Activated CD4-positive, alpha-beta T cell treated with anti-CD3 and anti-CD28 coated beads, Interleukin-2, amount 50 U/mL, for 4 hours (primary cell): ENCODE results near the gene CMIP.

Experiments used
- DNase-seq, 2 experiments: peaks; one replicate each; pipeline ENCODE4 v3.0.0-alpha.2; 2020

CMIP gene

DNA sequence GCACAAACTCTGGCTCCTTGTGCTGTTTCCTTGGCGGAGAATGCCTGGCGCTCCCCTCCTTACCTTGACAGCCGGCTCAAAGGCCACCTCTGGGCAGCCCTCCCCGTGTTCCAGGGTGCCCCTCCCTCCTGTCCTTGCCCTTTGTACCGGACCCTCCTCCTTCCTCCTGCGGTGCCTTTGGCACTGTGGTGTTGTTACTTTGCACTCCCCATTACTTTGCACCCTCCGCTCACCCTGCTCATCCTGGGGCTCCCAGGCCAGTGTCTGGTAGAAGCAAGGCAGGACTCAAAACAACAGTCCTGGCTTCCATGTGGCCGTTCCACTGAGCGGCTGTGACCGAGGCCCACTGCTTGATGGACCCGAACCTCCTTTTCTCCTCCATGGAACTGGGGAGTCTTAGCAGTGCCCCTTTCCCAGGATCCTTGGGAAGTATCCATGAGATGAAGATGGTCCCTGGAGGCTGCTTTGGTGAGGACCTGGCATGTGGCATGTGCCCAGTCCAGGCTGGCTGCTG, 147.8 kb downstream of the CMIP start:
- no peak for DNase-seq

DNA sequence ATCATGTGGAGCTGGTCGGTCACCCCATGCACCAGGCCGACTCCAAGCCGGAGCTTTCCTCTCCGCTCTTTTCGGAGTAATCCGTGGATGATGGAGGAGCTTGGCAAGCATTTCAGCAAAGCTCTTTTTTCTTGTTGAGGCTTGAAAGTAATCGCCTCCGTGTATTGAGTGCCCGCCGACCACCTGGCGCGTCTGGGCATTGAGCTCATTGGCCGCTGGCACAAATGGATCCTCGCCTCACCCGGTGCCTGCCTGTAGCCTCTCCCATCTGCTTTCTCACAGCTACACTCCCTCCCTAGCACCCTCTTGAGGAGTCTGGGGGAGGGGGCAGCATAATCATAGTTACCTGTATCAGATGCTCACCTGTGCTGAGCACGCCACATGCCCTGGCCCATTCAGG, 148.9 kb downstream of the CMIP start:
- DNase-seq = no peak

DNA sequence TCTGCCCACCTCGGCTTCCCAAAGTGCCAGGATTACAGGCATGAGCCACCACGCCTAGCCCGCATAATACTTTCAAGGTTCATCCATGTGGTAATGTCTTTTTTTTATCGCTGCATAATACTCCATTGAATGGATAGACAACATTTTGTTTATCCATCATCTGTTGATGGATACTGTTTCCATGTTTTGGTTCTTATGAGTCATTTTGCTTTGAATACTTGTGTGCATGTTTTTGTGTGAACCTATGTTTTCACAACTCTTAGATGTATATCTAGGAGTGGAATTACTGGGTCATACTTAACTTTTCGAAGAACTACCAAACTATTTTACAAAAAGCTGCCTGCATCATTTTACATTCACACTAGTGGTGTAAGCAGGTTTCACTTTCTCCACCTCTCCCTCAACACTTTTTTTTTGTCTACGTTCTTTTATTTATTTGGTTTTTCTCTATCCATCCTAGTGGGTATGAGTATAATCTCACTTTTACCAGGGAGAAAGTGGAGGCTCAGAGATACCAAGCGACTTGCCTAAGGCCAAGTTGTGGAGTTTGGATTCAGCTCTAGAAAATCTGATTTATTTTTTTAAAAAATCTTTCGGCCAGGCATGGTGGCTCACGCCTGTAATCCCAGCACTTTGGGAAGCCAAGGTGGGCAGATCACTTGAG, 151.2 kb downstream of the CMIP start:
- DNase-seq = no peak

GRCh38 chr16:81597079-81597658, 152.6 kb downstream of the CMIP start:
- DNase-seq = no peak

DNA sequence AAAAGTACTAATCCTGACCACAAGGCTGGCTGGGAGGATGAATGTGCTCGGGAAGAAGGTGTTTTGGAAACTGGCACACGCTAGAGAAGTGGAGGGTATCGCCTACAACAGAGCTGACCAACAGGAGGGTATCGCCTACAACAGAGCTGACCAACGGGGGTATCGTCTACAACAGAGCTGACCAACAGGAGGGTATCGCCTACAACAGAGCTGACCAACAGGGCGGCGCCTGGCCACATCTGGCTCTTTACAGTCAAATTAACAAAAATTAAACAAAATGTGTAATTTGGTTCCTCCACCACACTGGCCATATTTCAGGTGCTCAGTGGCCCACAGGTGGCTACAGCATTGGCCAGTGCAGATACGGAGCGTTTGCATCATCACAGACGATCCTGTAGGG, 153.5 kb downstream of the CMIP start:
- no peak for DNase-seq

DNA sequence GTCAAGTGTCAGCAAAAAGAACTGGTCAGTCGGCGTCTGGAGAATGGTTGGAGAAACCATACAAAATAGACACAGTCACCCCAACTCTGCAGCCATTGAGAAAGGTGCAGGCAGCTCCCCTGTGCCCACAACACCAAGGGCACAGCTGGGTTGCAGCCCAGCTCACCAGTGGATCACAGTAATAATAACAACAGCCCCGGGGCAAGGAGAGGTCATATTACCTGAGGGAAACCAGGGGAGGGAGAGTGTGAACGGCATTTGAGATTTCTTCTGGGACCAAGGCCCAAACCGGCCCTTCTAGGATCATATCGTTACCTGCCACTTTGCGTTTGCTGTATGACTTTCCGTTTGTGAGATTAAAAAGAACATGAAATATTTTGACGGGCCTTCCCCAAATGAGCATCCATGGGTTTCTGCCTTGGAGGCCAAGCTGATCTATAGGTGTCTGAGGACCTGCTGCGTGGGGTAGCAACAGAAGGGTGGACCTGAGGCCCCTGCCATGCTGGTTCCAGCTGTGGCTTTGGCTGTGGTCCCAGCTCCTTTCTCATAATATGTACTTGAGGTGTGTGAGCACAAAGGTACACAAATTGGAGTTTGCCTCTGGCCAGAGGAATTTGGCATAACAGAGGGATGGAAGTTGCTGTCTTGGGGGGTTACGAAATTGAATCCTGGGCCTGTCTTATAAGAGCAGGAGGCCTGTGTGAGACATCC, 154.6 kb downstream of the CMIP start:
- no peak for DNase-seq

DNA sequence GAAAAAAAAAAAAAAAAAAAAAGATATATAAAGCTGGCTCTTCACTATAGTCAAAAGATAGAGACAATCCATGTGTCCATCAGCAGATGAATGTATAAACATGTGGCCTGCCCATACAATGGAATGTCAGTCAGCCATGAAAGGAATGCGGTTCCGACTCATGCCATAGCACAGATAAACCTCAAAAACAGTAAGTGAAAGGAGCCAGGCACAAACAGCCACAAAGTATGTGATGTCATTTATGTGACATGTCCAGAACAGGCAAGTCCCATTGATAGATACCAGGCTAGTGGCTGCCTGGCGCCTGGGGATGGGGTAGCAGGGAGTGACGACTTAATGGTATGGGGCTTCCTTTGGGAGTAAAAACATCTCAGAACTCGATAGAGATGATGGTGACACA, 155.7 kb downstream of the CMIP start:
- no peak for DNase-seq

GRCh38 chr16:81601008-81601428, 156.4 kb downstream of the CMIP start:
- no peak for DNase-seq

DNA sequence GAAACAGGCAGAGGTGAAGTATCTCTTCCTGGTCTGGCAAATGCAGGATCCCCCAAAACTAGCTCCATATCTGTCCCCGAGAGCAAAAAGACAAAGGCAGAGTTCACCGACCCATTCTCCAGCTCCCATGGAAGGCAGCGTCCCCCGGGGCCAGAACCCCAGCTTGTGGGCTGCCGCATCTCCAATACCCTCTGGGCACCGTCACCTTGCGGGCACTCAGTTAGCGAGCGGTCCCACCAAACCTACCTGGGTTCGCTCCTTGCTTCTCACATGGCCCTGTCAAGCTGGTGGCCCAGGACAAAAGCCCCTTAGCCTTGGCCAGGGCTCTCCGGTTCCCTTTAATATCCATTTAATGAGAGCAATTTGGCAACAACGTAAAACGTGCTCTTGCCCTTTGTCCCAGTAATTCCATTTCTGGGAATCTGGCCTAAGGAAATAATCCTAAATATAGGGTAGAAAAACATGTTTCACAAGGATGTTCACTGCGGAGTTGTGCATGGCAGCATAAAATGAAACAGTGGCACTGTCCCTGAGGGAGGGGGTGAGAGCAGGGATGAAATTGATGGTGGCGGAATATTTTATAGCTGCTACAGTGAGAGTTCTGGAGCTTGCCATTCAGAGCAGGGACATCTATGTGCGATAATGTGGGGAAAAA, 157.1 kb downstream of the CMIP start:
- no peak for DNase-seq

DNA sequence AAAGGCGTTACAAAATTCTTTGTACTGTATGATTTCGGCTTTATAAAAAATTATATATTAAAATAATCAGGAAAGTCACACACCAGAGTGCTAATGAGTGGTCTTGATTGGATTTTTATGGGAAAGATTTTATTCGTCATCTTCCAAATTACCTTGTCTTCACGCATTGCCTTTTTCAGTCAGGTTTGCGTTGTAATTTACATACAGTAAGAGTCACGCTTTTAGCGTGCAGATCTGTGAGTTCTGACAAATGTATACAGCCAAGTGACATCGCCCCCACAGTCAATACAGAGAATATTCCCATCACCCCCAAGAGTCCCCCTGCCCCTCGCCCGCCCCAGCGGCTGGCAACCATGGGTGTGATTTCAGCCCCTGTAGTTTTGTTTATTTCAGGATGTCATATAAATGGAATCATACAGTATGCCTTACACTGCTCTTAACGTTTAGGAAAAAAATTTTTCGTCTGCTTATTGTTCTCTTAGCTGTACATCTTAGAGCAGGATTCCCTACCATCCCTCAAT, 157.7 kb downstream of the CMIP start:
- DNase-seq = no peak

- no peak for DNase-seq
Measured at GRCh38 chr16:81602792-81603191, 158.2 kb downstream of the CMIP start.

DNA sequence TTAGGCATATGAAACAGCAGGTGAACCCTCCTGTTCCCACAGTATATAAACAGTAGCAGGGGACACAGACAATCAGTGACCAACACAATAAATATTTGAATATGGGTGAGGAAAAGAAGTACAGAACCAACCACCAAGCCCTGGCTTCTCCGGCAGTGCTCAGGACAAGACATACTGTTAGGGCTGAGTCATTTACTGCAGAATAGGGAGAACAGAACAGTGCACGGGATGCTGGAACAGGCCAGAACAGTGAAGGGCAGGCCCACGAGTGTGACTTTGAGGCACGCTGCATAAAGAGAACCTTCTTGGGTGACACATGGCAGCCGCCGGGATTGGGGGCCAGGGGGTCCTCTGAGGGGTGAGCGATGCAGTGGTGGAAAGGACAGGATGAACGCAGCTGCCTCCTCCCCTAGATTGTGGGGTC, 160.4 kb downstream of the CMIP start:
- DNase-seq = no peak

DNA sequence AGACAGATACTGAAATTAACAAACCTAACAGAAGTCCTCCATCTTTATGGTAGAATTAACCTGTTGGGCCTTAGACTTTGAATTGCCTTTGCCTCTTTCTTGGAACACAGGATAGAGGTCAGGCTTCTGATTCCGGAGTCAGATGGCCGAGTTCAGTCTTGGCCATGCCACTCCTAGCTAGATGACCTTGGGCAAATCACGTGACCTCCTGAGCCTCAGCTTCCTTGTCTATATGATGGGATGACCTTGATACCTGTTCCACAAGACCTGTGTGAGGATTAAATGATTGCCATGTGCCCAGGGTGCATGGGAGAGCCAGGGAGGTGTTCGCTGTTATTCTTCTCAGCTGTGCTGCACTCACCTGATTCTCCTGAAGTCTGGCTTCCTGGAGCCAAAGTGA, 161.4 kb downstream of the CMIP start:
- no peak for DNase-seq

DNA sequence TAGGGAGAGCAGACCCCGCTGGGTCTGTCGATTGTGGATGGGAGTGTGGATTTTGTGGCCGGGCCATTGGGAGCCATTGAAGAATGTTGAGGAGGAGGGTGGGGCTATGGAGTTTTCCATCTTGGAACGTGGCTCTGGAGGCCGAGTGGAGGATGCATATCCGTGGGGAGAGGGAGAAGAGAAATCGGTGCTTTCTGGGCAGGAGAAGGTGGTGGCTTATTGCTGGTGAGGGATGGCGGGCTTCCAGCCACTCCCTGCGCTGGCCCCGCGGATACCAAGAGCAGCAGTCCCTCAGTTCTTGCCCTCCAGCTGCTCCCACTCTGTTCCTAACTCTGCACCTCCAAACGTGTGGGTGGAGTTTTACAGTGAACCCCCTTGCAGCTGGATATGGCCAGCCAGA, 162.4 kb downstream of the CMIP start:
- no peak for DNase-seq

- DNase-seq = no peak
Measured at GRCh38 chr16:81607805-81608522, 163.4 kb downstream of the CMIP start.

- no peak for DNase-seq
Measured at GRCh38 chr16:81608523-81609209, 164.1 kb downstream of the CMIP start.

DNA sequence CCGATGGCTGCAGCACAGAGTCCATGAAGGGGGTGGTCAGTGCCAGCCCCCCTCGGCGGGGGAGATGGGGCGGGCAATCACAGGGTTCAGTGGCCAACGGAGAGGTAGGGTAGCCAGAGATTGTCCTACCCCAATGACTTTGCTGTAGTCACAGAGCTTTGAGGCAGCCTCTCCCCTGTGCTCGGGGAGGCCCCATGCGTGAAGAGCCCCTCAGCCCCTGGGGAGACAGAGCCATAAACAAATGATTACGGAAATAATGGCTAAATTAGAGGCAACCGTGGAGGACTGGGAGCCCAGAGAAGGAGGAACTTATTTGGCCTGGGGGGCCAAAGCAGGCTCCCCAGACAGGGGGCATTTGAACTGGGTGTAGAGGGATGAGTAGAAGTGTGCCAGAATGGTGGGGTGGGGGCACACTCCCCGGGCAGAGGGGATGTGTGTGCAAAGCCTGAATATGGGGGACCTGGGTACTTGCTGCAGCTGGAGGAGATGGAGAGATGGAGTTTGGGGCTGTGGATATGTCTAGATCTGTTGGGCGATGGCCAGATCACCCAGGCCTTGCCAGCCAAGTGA, 164.8 kb downstream of the CMIP start:
- no peak for DNase-seq

GRCh38 chr16:81610144-81610842, 165.7 kb downstream of the CMIP start:
- no peak for DNase-seq

DNA sequence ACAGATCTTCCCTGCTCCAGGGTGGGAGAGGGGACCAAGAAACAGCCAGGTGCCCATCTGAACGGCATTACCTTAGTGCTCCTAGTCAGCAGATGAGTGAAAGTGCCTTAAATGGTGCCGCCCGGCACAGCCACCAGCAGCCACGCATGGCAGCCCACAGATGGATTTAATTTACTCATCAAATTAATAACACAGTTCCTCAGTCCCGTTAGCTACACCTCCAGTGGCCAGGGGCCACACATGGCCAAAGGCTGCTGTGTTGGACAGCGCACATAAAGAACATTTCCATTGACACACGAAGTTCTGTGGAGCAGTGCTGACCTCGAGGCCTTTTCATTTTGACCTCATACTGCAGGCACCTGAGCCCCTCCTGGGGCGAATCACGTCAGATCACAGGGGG, 166.3 kb downstream of the CMIP start:
- no peak for DNase-seq

DNA sequence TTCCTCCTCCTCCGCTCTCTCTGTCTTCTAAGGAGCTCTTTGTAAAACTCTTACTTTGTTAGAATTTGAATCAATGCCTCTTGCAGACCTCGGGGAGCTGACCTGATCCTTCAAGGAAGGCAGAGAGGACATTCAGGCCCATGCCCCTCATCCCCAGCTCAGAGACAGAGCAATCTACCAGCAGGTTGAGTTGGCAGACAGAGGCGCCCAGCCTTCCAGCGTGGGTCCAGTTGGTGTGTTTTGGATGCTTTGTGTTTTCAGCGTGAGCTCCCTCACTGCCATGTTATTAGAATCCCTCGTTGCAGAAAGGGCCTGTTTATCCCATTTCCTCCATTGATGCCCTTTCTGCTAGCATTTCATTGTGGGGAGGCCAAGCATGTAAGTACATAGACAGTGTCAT, 167.1 kb downstream of the CMIP start:
- DNase-seq = no peak
